H9 (cell line): ENCODE measurements around the gene USF3. TPM values are rescaled to one million over a fixed set of nuclear protein-coding genes. Genes with fewer than 3 reads are reported as not detected.

Experiments
- DNase-seq: peaks from one replicate; pipeline ENCODE4 v3.0.0-alpha.2; 2017
- H2AFZ ChIP-seq: one replicate; pipeline ENCODE4 v1.6.1; 2013; ENCODE audit warnings: mild to moderate bottlenecking, low read length, control low read depth, moderate library complexity
- H2AK5ac ChIP-seq: 2 replicates; pipeline ENCODE4 v1.6.1; 2013; ENCODE audit warnings: low read length, control low read depth, mixed read lengths; ENCODE audit not compliant: insufficient read length
- H2BK120ac ChIP-seq: one replicate; pipeline ENCODE4 v1.6.1; 2013; ENCODE audit warnings: low read depth, mild to moderate bottlenecking, low read length, control low read depth, inconsistent platforms; ENCODE audit not compliant: poor library complexity, severe bottlenecking
- H2BK12ac ChIP-seq: 2 replicates; pipeline ENCODE4 v1.6.1; 2013; ENCODE audit warnings: low read length, control low read depth, mixed read lengths, low read depth; ENCODE audit not compliant: insufficient read length
- H2BK15ac ChIP-seq: 2 replicates; pipeline ENCODE4 v1.6.1; 2013; ENCODE audit warnings: low read depth, low read length, control low read depth
- H2BK20ac ChIP-seq: one replicate; pipeline ENCODE4 v1.6.1; 2013; ENCODE audit warnings: low read depth, mild to moderate bottlenecking, low read length, control low read depth, inconsistent platforms; ENCODE audit not compliant: poor library complexity, severe bottlenecking
- H2BK5ac ChIP-seq: 2 replicates; pipeline ENCODE4 v1.6.1; 2013; ENCODE audit warnings: low read length, control low read depth, mixed read lengths; ENCODE audit not compliant: insufficient read length
- H3K14ac ChIP-seq: 2 replicates; pipeline ENCODE4 v1.6.1; 2013; ENCODE audit warnings: low read length, control low read depth; ENCODE audit not compliant: insufficient read depth
- H3K18ac ChIP-seq: 2 replicates; pipeline ENCODE4 v1.6.1; 2013; ENCODE audit warnings: low read depth, mild to moderate bottlenecking, mixed read lengths, low read length, control low read depth; ENCODE audit not compliant: insufficient read length
- H3K23ac ChIP-seq: 2 replicates; pipeline ENCODE4 v1.6.1; 2013; ENCODE audit warnings: low read length, control low read depth, mixed read lengths, low read depth; ENCODE audit not compliant: insufficient read length
- H3K23me2 ChIP-seq: 2 replicates; pipeline ENCODE4 v1.6.1; 2013; ENCODE audit warnings: low read depth, mild to moderate bottlenecking, mixed read lengths, low read length, control low read depth; ENCODE audit not compliant: insufficient read length, poor library complexity, severe bottlenecking
- H3K27ac ChIP-seq: 2 replicates; pipeline ENCODE4 v1.5.1; 2013; ENCODE audit warnings: low read length, control low read depth, mixed read lengths, low read depth; ENCODE audit not compliant: insufficient read length
- H3K27me3 ChIP-seq: 2 replicates; pipeline ENCODE4 v1.6.1; 2013; ENCODE audit warnings: low read length, control low read depth, inconsistent platforms; ENCODE audit not compliant: insufficient read depth
- H3K4ac ChIP-seq: 2 replicates; pipeline ENCODE4 v1.6.1; 2013; ENCODE audit warnings: low read depth, mild to moderate bottlenecking, control low read depth, inconsistent platforms, low read length, moderate library complexity
- H3K4me1 ChIP-seq: 2 replicates; pipeline ENCODE4 v1.6.1; 2013; ENCODE audit warnings: low read length, control low read depth, inconsistent platforms; ENCODE audit not compliant: insufficient read depth
- H3K4me2 ChIP-seq: 2 replicates; pipeline ENCODE4 v1.6.1; 2013; ENCODE audit warnings: low read length, control low read depth, mixed read lengths; ENCODE audit not compliant: insufficient read length, insufficient read depth
- H3K56ac ChIP-seq: 2 replicates; pipeline ENCODE4 v1.6.1; 2013; ENCODE audit warnings: low read depth, mild to moderate bottlenecking, mixed read lengths, low read length, control low read depth; ENCODE audit not compliant: insufficient read length
- H3K79me1 ChIP-seq: 2 replicates; pipeline ENCODE4 v1.6.1; 2013; ENCODE audit warnings: low read depth, mild to moderate bottlenecking, moderate library complexity, low read length, control low read depth, inconsistent platforms; ENCODE audit not compliant: insufficient read depth, poor library complexity, severe bottlenecking
- H3K79me2 ChIP-seq: 2 replicates; pipeline ENCODE4 v1.6.1; 2013; ENCODE audit warnings: low read length, control low read depth, inconsistent platforms; ENCODE audit not compliant: insufficient read depth
- H3K9ac ChIP-seq: 2 replicates; pipeline ENCODE4 v1.6.1; 2013; ENCODE audit warnings: low read length, control low read depth, mixed read lengths; ENCODE audit not compliant: insufficient read length; ENCODE audit errors: extremely low read depth
- H3K9me3 ChIP-seq: one replicate; pipeline ENCODE4 v1.6.1; 2013; ENCODE audit warnings: low read depth, low read length, inconsistent platforms; ENCODE audit not compliant: control insufficient read depth
- H3T11ph ChIP-seq: one replicate; pipeline ENCODE4 v1.6.1; 2013; ENCODE audit warnings: mild to moderate bottlenecking, low read length, control low read depth, inconsistent platforms
- H4K20me1 ChIP-seq: one replicate; pipeline ENCODE4 v1.6.1; 2013; ENCODE audit not compliant: control insufficient read depth, insufficient read length, insufficient read depth
- H4K5ac ChIP-seq: 2 replicates; pipeline ENCODE4 v1.6.1; 2013; ENCODE audit warnings: low read depth, mild to moderate bottlenecking, mixed read lengths, low read length, control low read depth; ENCODE audit not compliant: insufficient read length
- H4K8ac ChIP-seq: replicated peaks from 2 replicates; pipeline ENCODE4 v1.6.1; 2013; ENCODE audit warnings: low read length, control low read depth, mixed read lengths, low read depth; ENCODE audit not compliant: insufficient read length
- H4K91ac ChIP-seq: 2 replicates; pipeline ENCODE4 v1.6.1; 2013; ENCODE audit warnings: low read depth, mild to moderate bottlenecking, moderate library complexity, mixed read lengths, low read length, control low read depth; ENCODE audit not compliant: insufficient read length
- H3K27ac Mint-ChIP-seq, 3 experiments: 2 replicates in 2 of 3; 3 replicates in 1 of 3; pipeline ENCODE4 v1.8.0; 2020 to 2021; ENCODE audit warnings: mixed read lengths in 3 of 3, mild to moderate bottlenecking in 1 of 3, moderate library complexity in 1 of 3
- H3K27me3 Mint-ChIP-seq: 2 replicates; pipeline ENCODE4 v1.8.0; 2021; ENCODE audit warnings: low read depth, mild to moderate bottlenecking, moderate library complexity, mixed read lengths
- H3K36me3 Mint-ChIP-seq, 3 experiments: 2 replicates in 2 of 3; 3 replicates in 1 of 3; pipeline ENCODE4 v1.8.0; 2020 to 2021; ENCODE audit warnings: low read depth in 3 of 3, mixed read lengths in 3 of 3; ENCODE audit not compliant: insufficient read depth in 1 of 3
- H3K4me1 Mint-ChIP-seq, 2 experiments: 2 replicates each; pipeline ENCODE4 v1.8.0; 2020; ENCODE audit warnings: mixed read lengths in 2 of 2
- H3K4me3 Mint-ChIP-seq, 2 experiments: 2 replicates in 1 of 2; 3 replicates in 1 of 2; pipeline ENCODE4 v1.8.0; 2020 to 2021; ENCODE audit warnings: mild to moderate bottlenecking in 2 of 2, mixed read lengths in 2 of 2, moderate library complexity in 1 of 2
- H3K9me3 Mint-ChIP-seq, 2 experiments: 2 replicates in 1 of 2; 3 replicates in 1 of 2; pipeline ENCODE4 v1.8.0; 2020; ENCODE audit warnings: mild to moderate bottlenecking in 2 of 2, mixed read lengths in 2 of 2, moderate library complexity in 1 of 2
- CTCF ChIP-seq: fragments of 200-600 bp; sonication (generic); conservative IDR thresholded peaks from 3 replicates; pipeline ENCODE4 v1.8.0; 2021; ENCODE audit warnings: antibody characterized with exemption, mild to moderate bottlenecking
- WGBS: extraction: QIAGEN DNeasy Blood & Tissue Kit; methylation state at CpG from one replicate; pipeline ENCODE4 v1.1.7; 2013; ENCODE audit warnings: missing lambda C conversion rate, low lambda C conversion rate, mixed read lengths; ENCODE audit not compliant: insufficient read length; ENCODE audit errors: extremely low coverage; 5-methylcytosine and 5-hydroxymethylcytosine counted together
- total RNA-seq: library from RNA; stranded (reverse); gene quantifications from 2 replicates; pipeline ENCODE4 v1.2.1, GENCODE V29; 2021

The USF3 gene
- total RNA-seq, 1 experiment from 2014 or later = 13.8 TPM

- WGBS = no CpG with 5 or more reads among the region's 5 CpGs
- Mint-ChIP-seq H3K36me3 (no peaks in the 10 kb centered on the region; a peak in 1 of 7 replicates), H3K4me3 (0 out of 5 replicates have a peak overlapping the region, but pooled peaks of 1 of the 2 experiments have one; percentile 23), H3K9me3 (no peaks in the 10 kb centered on the region), H3K27ac (peak overlapping the region; percentile 47 to 90 (median 76); a peak in 6 of 7 replicates), H3K27me3 (no peaks in the 10 kb centered on the region; the same call in 1 of the 2 replicates), H3K4me1 (peaks cover 23 to 25% of the 10 kb centered on the region in 2 experiments)
- no peak for TF ChIP-seq CTCF
- Histone ChIP-seq H3K14ac (no peak overlapping the region), H2BK20ac (no peak overlapping the region), H2BK5ac (peak overlapping the region; percentile 49), H3K79me1 (no peaks in the 10 kb centered on the region), H3T11ph (no peak overlapping the region), H2AFZ (no peak overlapping the region), H4K8ac (no peak overlapping the region), H2BK12ac (peak overlapping the region; percentile 28), H3K27me3 (no peaks in the 10 kb centered on the region), H3K4me1 (peaks cover 16% of the 10 kb centered on the region), H2BK120ac (no peak overlapping the region), H2BK15ac (no peak overlapping the region), H3K9me3 (no peaks in the 10 kb centered on the region), H2AK5ac (no peak overlapping the region), H3K79me2 (no peaks in the 10 kb centered on the region), H3K27ac (peak overlapping the region; percentile 48), H3K23ac (no peak overlapping the region), H3K18ac (peak overlapping the region; percentile 72), H4K91ac (no peak overlapping the region), H3K9ac (no peak overlapping the region), H3K4me2 (peak overlapping the region; percentile 69), H3K4ac (no peak overlapping the region), H3K56ac (no peak overlapping the region), H4K20me1 (no peaks in the 10 kb centered on the region), H4K5ac (peak overlapping the region; percentile 35), H3K23me2 (no peaks in the 10 kb centered on the region)
- DNase-seq = no peak
Measured at GRCh38 chr3:113607219-113607596, 89.2 kb downstream of the USF3 start.
